Neutrophil (primary cell): ENCODE data around the gene KIF1A.

Source experiments
- H3K27ac ChIP-seq: fragments of 200-600 bp; sonication (generic); 2 replicates; pipeline ENCODE4 v1.5.1; 2016; ENCODE audit warnings: mild to moderate bottlenecking, moderate library complexity
- H3K27me3 ChIP-seq: fragments of 200-600 bp; sonication (generic); 2 replicates; pipeline ENCODE4 v1.6.0; 2016; ENCODE audit warnings: mild to moderate bottlenecking
- H3K36me3 ChIP-seq: fragments of 200-600 bp; sonication (generic); 2 replicates; pipeline ENCODE4 v1.5.1; 2017
- H3K4me1 ChIP-seq, 2 experiments: fragments of 200-600 bp in 1 of 2; sonication (generic) in 1 of 2; 1 replicate in 1 of 2; 2 replicates in 1 of 2; pipeline versions ENCODE4 v1.5.1 to v1.6.1; 2013 to 2016; ENCODE audit warnings: low read depth in 1 of 2, low read length in 1 of 2, mild to moderate bottlenecking in 1 of 2, moderate library complexity in 1 of 2; ENCODE audit not compliant: control insufficient read depth in 1 of 2, insufficient read depth in 1 of 2
- H3K4me3 ChIP-seq, 2 experiments: fragments of 200-600 bp in 1 of 2; sonication (generic) in 1 of 2; 1 replicate in 1 of 2; 2 replicates in 1 of 2; pipeline ENCODE4 v1.5.1; 2013 to 2016; ENCODE audit warnings: low read depth in 1 of 2, low read length in 1 of 2, mild to moderate bottlenecking in 1 of 2, moderate library complexity in 1 of 2
- H3K9me3 ChIP-seq: fragments of 200-600 bp; sonication (generic); 2 replicates; pipeline ENCODE4 v1.5.1; 2016
- CTCF ChIP-seq: fragments of 200-600 bp; sonication (generic); IDR thresholded peaks from 2 replicates; pipeline ENCODE4 v1.5.1; 2016; ENCODE audit warnings: antibody characterized with exemption

Gene KIF1A

GRCh38 chr2:240778426-240778825, 41.6 kb downstream of the KIF1A start:
- no peak overlapping the region for H3K4me3 ChIP-seq
- no peak overlapping the region for H3K27ac ChIP-seq
- H3K4me1 ChIP-seq, result no peaks in the 10 kb centered on the region
- no peaks in the 10 kb centered on the region for H3K36me3 ChIP-seq
- no peaks in the 10 kb centered on the region for H3K27me3 ChIP-seq
- TF ChIP-seq CTCF, result no peak
- no peaks in the 10 kb centered on the region for H3K9me3 ChIP-seq

GRCh38 chr2:240777456-240778212, 42.4 kb downstream of the KIF1A start:
- no peaks in the 10 kb centered on the region for H3K9me3 ChIP-seq
- no peak overlapping the region for H3K4me3 ChIP-seq
- TF ChIP-seq CTCF, result no peak
- no peaks in the 10 kb centered on the region for H3K27me3 ChIP-seq
- H3K27ac ChIP-seq, result no peak overlapping the region
- H3K36me3 ChIP-seq, result no peaks in the 10 kb centered on the region
- no peaks in the 10 kb centered on the region for H3K4me1 ChIP-seq

GRCh38 chr2:240775905-240776304, 44.1 kb downstream of the KIF1A start:
- Histone ChIP-seq H3K4me3 (no peak overlapping the region), H3K27ac (no peak overlapping the region), H3K27me3 (no peaks in the 10 kb centered on the region), H3K9me3 (no peaks in the 10 kb centered on the region), H3K4me1 (no peaks in the 10 kb centered on the region), H3K36me3 (no peaks in the 10 kb centered on the region)
- TF ChIP-seq CTCF, result no peak

GRCh38 chr2:240774856-240775255, 45.2 kb downstream of the KIF1A start:
- TF ChIP-seq CTCF, result no peak
- no peaks in the 10 kb centered on the region for H3K27me3 ChIP-seq

GRCh38 chr2:240769096-240769495, 50.9 kb downstream of the KIF1A start:
- no peak for TF ChIP-seq CTCF
- no peaks in the 10 kb centered on the region for H3K4me1 ChIP-seq

More at GRCh38 chr2:240774856-240775255, 45.2 kb downstream of the KIF1A start:
- H3K36me3 ChIP-seq, result no peaks in the 10 kb centered on the region
- H3K27ac ChIP-seq, result no peak overlapping the region
- no peak overlapping the region for H3K4me3 ChIP-seq
- H3K4me1 ChIP-seq, result no peaks in the 10 kb centered on the region
- no peaks in the 10 kb centered on the region for H3K9me3 ChIP-seq

More at GRCh38 chr2:240769096-240769495, 50.9 kb downstream of the KIF1A start:
- no peak overlapping the region for H3K27ac ChIP-seq
- no peaks in the 10 kb centered on the region for H3K27me3 ChIP-seq
- H3K4me3 ChIP-seq, result no peak overlapping the region
- H3K9me3 ChIP-seq, result no peaks in the 10 kb centered on the region
- H3K36me3 ChIP-seq, result no peaks in the 10 kb centered on the region
